ENCODE results near the gene CPLANE2.

The CPLANE2 gene

GRCh38 chr1:16204216-16204615, 32.8 kb downstream of the CPLANE2 start:
- TF ChIP-seq CTCF (IDR thresholded peaks at IDR 0.05; ENCODE audit: low read length, missing control alignments), result no peak
- DNase-seq (ENCODE audit: low read depth), result no peak
- H3K4me3 ChIP-seq (replicated peaks; ENCODE audit: low read depth, low read length), result no peak overlapping the region

GRCh38 chr1:16203550-16203949, 33.4 kb downstream of the CPLANE2 start:
- H3K4me3 ChIP-seq (replicated peaks; ENCODE audit: low read depth, low read length), result no peak overlapping the region
- DNase-seq (ENCODE audit: low read depth), result no peak
- no peak for TF ChIP-seq CTCF (IDR thresholded peaks at IDR 0.05; ENCODE audit: low read length, missing control alignments)

GRCh38 chr1:16202281-16203210, 34.4 kb downstream of the CPLANE2 start:
- TF ChIP-seq CTCF (IDR thresholded peaks at IDR 0.05; ENCODE audit: low read length, missing control alignments), result no peak
- H3K4me3 ChIP-seq (replicated peaks; ENCODE audit: low read depth, low read length), result no peak overlapping the region
- DNase-seq (ENCODE audit: low read depth), result no peak

GRCh38 chr1:16199700-16200099, 37.3 kb downstream of the CPLANE2 start:
- no peak for DNase-seq (ENCODE audit: low read depth)
- no peak overlapping the region for H3K4me3 ChIP-seq (replicated peaks; ENCODE audit: low read depth, low read length)
- no peak for TF ChIP-seq CTCF (IDR thresholded peaks at IDR 0.05; ENCODE audit: low read length, missing control alignments)

GRCh38 chr1:16199157-16199501, 37.9 kb downstream of the CPLANE2 start:
- H3K4me3 ChIP-seq (replicated peaks; ENCODE audit: low read depth, low read length), result no peak overlapping the region
- DNase-seq (ENCODE audit: low read depth), result no peak
- no peak for TF ChIP-seq CTCF (IDR thresholded peaks at IDR 0.05; ENCODE audit: low read length, missing control alignments)

GRCh38 chr1:16198444-16199156, 38.4 kb downstream of the CPLANE2 start:
- DNase-seq (ENCODE audit: low read depth), result no peak
- TF ChIP-seq CTCF (IDR thresholded peaks at IDR 0.05; ENCODE audit: low read length, missing control alignments), result no peak
- no peak overlapping the region for H3K4me3 ChIP-seq (replicated peaks; ENCODE audit: low read depth, low read length)
